Measurements from ENCODE around the gene ZCCHC14.
A peak's percentile ranks its signal among the peaks of the same experiment; 100 is the strongest.
"Not testable (repeated sequence)": the region's sequence is repeated elsewhere in the genome, so short reads cannot be mapped to it uniquely, and the experiment has no call there.

ZCCHC14 gene

GRCh38 chr16:87390641-87391323 is 102.0 kb downstream of the ZCCHC14 start:
- TF ChIP-seq CTCF (conservative IDR thresholded peaks at IDR 0.05; ENCODE audit: low read depth, low read length) = no peak
- Histone ChIP-seq H3K36me3 (ENCODE audit: insufficient read depth) (no peaks in the 10 kb centered on the region), H3K4me3 (IDR thresholded peaks at IDR 0.05; ENCODE audit: insufficient read depth, low read depth, low read length) (no peak overlapping the region), H2AFZ (ENCODE audit: low read depth) (0 out of 2 replicates have a peak overlapping the region, but pooled peaks have one; percentile 48), H3K4me1 (ENCODE audit: low read depth, poor library complexity, severe bottlenecking) (peaks cover 38% of the 10 kb centered on the region), H3K79me2 (ENCODE audit: insufficient read depth, low read depth) (peaks cover 27% of the 10 kb centered on the region), H3K27ac (no peak overlapping the region), H3K4me2 (no peak overlapping the region), H3K9ac (no peak overlapping the region), H4K20me1 (ENCODE audit: insufficient read depth) (no peaks in the 10 kb centered on the region), H3K27me3 (ENCODE audit: insufficient read depth, low read depth) (no peaks in the 10 kb centered on the region)

GRCh38 chr16:87389914-87390313 is 102.9 kb downstream of the ZCCHC14 start:
- H3K9ac ChIP-seq; H4K20me1 ChIP-seq (ENCODE audit: insufficient read depth); H3K27me3 ChIP-seq (ENCODE audit: insufficient read depth, low read depth); H3K27ac ChIP-seq; H2AFZ ChIP-seq (ENCODE audit: low read depth); H3K4me3 ChIP-seq (IDR thresholded peaks at IDR 0.05; ENCODE audit: insufficient read depth, low read depth, low read length); H3K36me3 ChIP-seq (ENCODE audit: insufficient read depth); H3K4me2 ChIP-seq: not testable (repeated sequence)
- peaks cover 38% of the 10 kb centered on the region for H3K4me1 ChIP-seq (ENCODE audit: low read depth, poor library complexity, severe bottlenecking)
- peaks cover 19% of the 10 kb centered on the region for H3K79me2 ChIP-seq (ENCODE audit: insufficient read depth, low read depth)

- Histone ChIP-seq H3K27ac (no peak overlapping the region; the same call in 1 of the 2 replicates), H3K36me3 (ENCODE audit: insufficient read depth) (no peaks in the 10 kb centered on the region), H3K27me3 (ENCODE audit: insufficient read depth, low read depth) (no peaks in the 10 kb centered on the region), H2AFZ (ENCODE audit: low read depth) (no peak overlapping the region), H3K4me1 (ENCODE audit: low read depth, poor library complexity, severe bottlenecking) (peaks cover 35% of the 10 kb centered on the region), H4K20me1 (ENCODE audit: insufficient read depth) (no peaks in the 10 kb centered on the region), H3K4me2 (no peak overlapping the region), H3K79me2 (ENCODE audit: insufficient read depth, low read depth) (peaks cover 15% of the 10 kb centered on the region; the same call in 1 of the 2 replicates), H3K4me3 (IDR thresholded peaks at IDR 0.05; ENCODE audit: insufficient read depth, low read depth, low read length) (no peak overlapping the region), H3K9ac (no peak overlapping the region)
- TF ChIP-seq CTCF (conservative IDR thresholded peaks at IDR 0.05; ENCODE audit: low read depth, low read length) = no peak
Measured at GRCh38 chr16:87389245-87389644, 103.6 kb downstream of the ZCCHC14 start.

- Histone ChIP-seq H4K20me1 (ENCODE audit: insufficient read depth) (no peaks in the 10 kb centered on the region), H3K27me3 (ENCODE audit: insufficient read depth, low read depth) (no peaks in the 10 kb centered on the region), H2AFZ (ENCODE audit: low read depth) (peak overlapping the region; percentile 31; the same call in 1 of the 2 replicates), H3K27ac (peak overlapping the region; percentile 64), H3K4me3 (IDR thresholded peaks at IDR 0.05; ENCODE audit: insufficient read depth, low read depth, low read length) (no peak overlapping the region), H3K9ac (no peak overlapping the region; the same call in 1 of the 2 replicates), H3K36me3 (ENCODE audit: insufficient read depth) (no peaks in the 10 kb centered on the region), H3K79me2 (ENCODE audit: insufficient read depth, low read depth) (peaks cover 10% of the 10 kb centered on the region; the same call in 1 of the 2 replicates), H3K4me1 (ENCODE audit: low read depth, poor library complexity, severe bottlenecking) (peaks cover 30% of the 10 kb centered on the region), H3K4me2 (peak overlapping the region; percentile 46)
- no peak for TF ChIP-seq CTCF (conservative IDR thresholded peaks at IDR 0.05; ENCODE audit: low read depth, low read length)
Measured at GRCh38 chr16:87388818-87389134, 104.0 kb downstream of the ZCCHC14 start.
